MV-4-11 (cell line): ENCODE data around the gene BACH2.
A peak's percentile ranks its signal among the peaks of the same experiment; 100 is the strongest.
"Not testable (repeated sequence)": the region's sequence is repeated elsewhere in the genome, so short reads cannot be mapped to it uniquely, and the experiment has no call there.

Experiments
- DNase-seq: peaks from one replicate; lab custom pipeline; 2025; lab: John Stamatoyannopoulos, UW

BACH2 gene

DNA sequence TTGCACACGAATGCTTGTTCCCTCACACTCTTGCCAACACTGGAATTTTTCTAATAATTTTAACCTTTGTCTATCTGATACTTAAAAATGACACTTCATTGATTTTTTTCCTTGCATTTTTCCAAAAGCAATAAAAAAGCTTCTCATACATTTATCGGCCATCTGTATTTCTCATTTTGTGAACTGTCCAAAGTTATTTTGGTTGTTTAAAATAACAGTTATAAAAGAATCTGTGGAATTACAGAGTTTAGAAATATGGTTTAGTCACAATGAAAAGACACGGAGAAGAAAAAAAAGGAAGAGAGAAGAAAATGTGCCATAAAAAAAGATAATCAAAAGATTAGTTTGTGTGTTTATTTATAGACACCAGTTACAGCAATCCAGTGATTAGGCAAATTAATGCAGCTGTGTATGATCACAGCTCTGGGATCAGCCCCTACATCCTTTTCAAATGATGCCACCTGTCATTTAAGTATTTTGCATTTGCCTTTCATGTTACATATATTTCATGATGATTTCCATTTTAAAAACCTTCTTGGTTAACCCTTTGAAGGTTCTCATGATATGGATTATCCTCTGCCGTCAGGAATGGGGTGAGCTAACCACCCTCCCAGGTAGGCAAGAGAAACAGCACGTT, 171.7 kb downstream of the BACH2 start:
- peak; percentile 26 for DNase-seq

DNA sequence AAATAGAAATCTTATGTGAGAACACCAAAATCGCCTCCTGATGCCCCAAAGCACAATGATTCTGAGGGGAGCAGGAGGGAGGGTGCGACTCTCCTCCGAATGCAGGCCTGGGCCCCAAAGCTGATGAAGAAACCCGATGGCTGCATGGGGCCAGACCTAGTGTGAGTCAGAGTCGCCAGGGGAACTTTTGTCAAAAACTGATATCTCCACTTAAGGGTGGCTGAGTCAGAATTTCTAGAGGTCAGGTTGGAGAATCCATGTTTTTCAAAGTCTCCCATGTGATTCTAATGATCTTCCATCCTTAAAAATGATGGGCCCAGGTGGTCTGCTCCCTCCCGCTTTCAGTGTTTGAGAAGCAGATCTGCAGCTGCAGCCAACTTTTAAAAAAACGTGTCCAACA, 172.8 kb downstream of the BACH2 start:
- DNase-seq = peak; percentile 53

DNA sequence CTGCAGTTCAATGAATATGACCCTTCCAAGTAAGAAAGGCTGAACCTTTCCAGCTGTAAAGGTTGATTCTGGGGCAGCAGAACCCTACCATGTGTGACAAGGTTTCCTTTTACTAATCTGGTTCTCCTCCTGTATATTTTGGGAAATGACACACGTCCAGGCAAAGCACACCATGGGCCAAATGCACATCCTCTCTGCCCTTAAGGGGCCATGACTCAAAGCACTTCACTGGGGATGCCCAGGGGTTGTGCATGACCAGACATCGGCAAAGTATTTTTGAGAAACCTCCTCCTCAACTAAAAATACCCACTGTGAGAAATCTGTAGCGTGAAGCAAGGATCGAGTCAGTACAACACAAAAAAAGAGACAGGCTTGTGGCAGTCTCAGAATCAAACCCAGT, 174.7 kb downstream of the BACH2 start:
- DNase-seq = no peak

DNA sequence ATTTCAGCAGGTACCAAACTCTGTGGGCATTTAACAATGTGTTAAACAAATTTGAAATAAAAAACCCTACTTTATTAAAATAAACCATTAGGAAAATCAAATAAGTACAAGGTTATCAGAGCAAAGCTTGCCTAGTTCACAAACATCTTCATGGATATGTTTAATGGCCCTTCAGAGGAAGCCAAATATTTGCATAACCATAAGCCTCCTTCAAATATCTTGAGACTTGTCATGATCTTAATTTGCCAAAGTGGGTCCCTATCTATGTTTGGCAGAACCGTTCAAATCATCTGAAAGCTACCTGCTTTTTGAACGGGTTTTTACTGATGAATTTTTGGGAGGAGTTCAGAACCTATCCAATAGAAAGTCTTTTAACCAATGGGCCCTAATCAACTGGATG, 176.3 kb downstream of the BACH2 start:
- DNase-seq = no peak

DNA sequence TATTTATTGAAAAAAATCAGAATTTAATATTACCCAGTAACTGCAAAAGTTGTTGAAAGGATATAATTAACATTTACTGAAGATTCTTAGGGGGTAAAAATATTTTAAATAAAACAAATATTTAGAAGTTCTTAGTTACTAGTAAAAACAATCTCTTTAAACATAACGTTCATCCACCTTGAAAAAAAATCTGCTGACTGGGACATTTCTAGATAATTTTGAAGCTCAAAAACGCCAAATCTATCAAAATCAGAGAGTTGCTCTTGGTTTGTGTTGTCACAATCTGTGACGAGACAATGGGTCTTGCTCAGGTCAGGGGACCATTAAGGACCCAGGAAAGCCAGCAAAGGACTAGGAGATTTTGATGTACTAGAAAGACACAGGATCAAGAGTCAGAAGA, 177.0 kb downstream of the BACH2 start:
- DNase-seq = no peak

DNA sequence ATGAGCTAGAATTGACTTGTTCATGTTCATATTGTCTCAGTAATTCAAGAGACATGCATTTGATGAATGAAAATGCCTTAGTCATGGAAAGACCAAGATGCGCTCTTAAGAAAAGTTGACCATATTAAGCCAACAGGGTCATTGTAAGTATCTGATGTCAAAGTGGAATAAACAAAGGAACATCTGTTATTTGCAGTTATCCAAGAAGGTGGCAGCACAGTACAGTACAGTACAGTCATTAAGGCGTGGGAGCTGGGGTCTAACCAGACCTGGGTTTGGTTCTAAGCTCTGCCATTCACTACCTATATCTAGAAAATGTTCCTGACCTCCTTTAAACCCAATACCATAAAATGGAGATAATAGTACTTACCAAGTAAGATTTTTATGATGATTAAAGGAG, 178.1 kb downstream of the BACH2 start:
- no peak for DNase-seq

DNA sequence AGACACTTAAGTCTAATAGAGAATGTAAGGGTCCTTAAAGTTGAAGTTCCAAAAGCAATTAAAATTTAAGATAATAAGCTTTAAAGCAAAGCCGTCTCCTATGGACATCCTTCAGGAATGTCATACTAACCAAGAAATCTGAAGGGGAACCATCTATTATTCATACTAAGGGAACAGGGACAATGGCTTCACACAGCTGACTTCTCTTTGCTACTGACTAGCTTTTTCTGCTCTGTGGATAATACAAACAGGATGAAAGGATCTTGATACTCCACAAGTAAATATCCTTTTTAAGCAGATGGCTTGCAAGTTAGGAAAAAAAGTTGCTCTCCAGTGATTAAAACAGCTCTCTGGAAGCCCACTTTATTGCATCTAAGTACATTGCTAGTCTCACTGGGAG, 178.6 kb downstream of the BACH2 start:
- no peak for DNase-seq

DNA sequence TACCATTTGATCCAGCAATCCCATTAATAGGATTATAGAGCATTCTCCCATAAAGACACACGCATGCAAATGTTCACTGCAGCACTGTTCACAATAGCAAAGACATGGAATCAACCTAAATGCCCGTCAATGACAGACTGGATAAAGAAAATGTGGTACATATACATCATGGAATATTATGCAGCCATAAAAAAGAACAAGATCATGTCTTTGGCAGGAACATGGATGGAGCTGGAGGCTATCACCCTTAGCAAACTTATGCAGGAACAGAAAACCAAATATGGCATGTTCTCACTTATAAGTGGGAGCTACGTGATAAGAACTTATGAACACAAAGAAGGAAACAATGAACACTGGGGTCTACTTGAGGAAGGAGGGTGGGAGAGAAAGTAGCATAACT, 180.5 kb downstream of the BACH2 start:
- DNase-seq = not testable (repeated sequence)

DNA sequence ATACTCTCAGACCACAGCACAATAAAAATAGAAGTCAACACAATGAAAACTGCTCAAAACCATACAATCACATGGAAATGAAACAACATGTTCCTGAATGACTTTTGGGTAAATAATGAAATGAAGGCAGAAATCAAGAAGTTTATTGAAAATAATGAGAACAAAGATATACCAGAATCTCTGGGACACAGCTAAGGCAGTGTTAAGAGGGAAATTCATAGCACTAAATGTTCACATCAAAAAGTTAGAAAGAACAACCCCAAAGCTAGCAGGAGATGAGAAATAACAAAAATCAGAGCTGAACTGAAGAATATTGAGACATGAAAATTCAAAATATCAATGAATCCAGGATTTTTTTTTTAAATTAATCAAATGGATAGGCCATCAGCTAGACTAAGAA, 183.3 kb downstream of the BACH2 start:
- no peak for DNase-seq

DNA sequence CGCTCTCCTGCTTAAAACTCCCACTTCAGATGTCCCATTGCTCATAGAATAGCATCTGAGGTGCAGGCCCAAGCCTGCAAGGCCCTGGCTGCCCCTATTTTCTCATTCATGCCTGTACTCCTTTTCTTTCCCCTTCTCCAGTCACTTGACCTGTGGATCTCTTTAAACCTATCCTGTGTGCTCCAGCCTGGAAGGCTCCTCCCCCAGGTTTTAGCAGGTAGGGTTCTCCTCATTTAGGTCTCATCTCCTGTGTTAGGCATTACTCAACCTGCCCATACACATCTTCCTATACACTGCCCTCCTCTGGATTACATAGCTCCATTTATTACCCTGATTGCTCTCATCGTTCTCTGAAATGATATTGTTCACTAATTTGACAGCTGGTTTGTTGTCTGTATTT, 185.3 kb downstream of the BACH2 start:
- DNase-seq = no peak

DNA sequence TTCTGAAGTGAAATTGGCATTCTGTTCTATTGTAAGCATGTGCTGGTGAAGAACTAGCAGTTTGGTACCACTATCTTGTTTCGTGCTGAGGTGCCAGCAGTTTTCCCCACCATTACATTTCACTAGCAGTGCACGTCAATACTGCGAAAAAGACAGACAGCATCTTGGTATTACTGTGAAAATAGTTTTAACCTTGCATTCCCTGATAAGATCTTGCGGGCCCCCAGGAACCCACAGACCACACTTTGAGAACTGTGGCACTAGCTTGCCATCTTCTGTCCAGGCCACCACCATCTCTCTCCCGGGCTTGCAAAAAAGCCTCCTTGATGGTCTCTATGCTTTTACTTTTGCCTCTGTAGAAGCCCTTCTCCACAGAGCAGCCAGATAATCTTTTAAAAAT, 185.7 kb downstream of the BACH2 start:
- DNase-seq = no peak

DNA sequence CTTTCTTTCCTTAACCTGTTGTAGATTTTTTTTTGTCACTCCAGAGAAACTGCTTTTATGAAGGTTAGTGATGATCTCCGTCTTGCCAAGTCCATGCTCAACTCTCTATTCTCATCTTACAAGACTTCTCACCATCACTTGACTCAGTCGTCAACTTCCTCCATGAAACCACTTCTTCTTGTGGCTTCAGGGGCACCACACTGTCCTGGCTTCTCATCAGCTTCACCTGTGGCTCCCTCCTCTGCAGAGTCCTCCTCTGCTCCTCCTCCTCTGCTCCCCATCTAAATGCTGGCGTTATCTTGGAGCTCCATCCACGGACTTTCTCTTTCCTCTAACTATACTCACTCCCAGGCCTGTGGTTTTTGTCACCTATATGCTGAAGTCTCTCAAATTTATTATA, 187.5 kb downstream of the BACH2 start:
- peak; percentile 28 for DNase-seq

DNA sequence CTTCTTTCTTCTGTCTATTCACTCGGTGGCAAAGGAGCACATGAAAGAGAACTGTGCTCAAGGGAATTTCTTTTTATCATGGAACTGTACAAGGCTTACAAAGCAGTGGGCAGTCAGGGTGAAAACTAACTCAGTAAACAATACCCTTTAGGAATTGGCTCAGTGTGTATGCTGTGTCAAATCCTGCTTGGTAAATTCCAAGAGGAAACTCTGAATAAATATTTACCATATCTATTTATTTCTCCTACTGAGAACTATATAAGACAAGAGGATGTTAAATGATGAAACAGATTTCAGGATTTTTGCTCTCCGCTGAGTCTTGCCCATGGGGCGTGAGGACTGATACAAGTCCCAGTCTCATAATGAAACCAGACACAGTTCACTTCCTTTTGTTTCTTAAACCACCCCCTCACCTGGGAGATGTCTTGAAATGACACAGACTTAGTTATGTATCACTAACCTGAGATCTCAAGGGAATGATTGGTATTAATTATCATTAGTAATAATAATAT, 188.8 kb downstream of the BACH2 start:
- peak; percentile 22 for DNase-seq

DNA sequence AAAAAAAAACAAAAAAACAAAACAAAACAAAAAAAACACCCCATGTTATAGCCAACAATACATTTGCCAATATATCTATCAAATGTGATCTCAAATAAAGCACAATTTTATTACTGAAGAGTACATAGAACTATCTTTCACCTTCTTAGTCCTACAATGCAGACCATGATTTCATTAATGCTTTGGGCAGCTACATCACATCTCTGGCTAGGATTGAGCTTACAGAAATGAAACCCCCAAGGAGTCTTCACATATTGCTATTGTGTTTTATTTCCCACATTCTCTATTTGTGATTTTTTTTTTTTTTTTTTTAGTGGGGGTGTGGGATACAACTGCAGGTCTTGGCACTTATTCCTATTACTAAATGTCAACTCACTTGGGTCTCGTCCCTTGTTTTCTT, 189.3 kb downstream of the BACH2 start:
- DNase-seq = no peak

DNA sequence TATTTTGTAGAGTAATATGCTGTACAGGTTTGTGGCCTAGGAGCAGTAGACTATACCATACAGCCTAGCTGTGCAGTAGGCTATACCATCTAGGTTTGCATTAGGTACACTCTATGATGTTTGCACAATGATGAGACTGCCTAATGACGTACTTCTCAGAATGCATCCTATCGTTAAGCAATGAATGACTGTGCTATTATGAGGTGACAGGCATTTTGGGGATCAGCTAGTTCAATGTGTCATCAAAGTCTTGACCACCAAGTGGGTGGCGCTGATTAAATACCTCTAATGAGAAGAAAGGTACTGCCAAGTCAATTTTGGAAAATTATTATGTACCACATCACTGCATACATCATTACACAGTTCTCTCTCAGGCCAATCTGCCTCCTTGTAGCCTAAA, 190.2 kb downstream of the BACH2 start:
- DNase-seq = no peak

DNA sequence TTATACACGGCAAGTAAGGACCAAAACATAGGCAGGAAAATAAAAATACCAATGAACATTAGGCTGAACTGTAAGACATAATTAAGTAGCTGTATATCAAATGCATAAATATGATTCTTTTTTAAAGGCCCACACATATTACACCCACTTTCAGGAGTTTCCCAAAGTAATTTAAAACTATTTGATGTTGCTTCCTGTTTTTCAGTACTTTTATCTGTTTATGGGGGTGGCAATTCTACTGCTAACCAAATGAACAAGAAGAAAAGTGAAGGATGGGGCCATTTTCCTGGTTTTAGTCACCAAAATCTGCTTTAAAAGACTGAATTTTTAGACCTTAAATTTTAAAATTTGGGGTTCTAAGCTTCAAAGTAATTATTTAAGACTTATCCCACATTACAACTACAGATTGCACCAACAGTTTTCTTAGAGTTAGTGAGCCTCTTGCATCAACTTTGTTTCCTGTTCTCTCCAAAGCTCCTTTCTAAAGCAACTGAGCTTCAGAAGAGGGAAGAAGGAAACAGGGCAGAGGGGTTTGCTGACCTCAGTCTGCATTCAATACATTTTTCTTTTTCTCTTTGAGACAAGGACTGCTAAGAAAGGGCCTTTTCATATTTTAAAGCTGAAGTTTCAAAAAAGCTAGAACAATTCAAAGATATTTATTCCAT, 191.0 kb downstream of the BACH2 start:
- peak; percentile 86 for DNase-seq

DNA sequence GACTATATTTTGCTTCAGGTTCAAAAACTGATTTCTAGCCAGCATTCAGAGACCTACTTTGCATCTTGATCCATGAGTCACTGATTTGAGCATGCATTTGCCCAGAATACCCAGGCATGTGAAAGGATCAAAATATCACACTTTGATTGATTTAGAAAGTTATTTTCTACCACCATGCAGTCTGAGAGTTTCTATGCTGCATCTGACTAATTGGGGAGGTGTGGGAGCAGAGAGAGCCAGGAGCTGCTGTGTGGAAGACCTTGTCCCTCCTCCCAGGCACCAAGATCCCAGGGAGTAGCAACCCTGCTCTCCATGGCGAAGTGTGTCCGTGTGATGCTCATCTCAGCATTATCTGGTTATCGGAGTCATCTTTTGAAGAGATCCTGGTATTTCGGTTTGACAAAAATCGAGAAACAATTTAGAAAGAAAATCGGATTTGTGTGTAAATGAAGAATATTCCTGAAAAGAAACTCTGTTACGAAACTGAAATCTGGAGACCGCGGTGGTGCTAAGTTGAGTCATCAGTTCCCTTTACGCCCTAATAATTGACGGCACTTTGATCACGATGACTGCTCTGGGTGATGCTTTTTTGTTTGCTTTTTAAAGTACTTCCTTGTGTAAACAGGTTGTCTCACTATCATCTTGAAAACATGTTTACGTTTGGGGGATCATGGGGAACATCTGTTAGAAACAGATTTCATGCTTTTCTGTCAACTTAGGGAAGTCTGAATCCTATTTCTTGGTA, 193.4 kb downstream of the BACH2 start:
- peak; percentile 69 for DNase-seq

DNA sequence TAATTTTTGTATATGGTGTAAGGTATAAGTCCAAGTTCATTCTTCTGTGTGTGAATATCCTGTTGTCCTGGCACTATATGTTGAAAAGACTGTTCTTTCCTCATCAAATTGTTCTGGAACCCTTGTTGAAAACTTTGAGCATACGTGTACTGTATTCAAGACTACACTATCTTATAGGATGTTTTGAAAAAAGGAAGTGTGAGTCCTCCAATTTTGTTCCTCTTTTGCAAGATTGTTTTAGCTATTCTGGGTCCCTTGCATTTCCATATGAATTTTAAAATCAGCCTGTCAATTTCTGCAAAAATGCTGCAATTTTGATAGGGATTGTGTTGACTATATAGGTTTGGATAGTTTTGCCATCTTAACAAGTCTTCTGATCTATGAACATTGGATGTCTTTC, 195.2 kb downstream of the BACH2 start:
- peak; percentile 83 for DNase-seq

DNA sequence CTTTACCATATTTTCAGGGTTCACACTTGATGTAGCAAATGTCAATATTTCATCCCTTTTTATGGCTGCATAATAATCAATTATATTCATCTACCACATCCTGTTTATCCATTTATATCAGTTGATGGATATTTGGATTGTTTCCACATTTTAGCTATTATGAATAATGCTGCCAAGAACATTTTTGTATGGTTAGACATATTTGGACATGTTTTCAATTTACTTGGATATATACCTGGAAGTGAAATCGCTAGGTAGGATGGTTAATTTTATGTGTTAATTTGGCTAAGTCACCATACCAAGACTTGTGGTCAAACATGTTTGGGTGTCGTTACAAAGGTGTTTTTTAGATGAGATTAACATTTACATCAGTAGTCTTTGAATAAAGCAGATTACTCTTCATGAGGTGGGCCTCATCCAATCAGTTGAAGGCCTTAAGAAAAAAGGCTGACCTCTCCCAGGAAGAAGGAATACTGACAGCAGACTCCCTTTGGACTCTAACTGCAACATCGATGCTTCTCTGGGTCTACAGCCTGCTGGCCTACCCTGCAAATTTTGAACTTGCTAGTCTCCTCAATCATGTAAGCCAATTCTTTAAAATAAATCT, 196.5 kb downstream of the BACH2 start:
- no peak for DNase-seq

DNA sequence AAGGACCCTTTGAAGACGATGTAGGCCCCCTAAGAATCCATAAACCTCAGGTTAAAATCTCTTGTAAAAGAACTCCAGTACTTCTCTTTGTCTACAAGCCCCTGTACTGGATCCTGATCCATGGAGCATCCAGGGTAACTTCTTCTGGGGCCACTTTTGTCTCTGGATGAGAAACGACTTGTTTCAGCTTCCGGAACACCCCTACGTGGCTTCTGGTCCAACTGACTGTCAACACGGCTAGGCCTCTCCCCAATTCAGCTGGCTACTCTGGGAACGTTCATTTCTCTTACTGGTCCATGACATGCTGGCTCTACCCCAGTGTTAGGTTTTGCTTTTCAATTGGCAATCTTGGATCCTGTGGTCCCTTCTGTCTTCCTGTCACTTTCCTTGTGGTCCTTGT, 198.0 kb downstream of the BACH2 start:
- no peak for DNase-seq

DNA sequence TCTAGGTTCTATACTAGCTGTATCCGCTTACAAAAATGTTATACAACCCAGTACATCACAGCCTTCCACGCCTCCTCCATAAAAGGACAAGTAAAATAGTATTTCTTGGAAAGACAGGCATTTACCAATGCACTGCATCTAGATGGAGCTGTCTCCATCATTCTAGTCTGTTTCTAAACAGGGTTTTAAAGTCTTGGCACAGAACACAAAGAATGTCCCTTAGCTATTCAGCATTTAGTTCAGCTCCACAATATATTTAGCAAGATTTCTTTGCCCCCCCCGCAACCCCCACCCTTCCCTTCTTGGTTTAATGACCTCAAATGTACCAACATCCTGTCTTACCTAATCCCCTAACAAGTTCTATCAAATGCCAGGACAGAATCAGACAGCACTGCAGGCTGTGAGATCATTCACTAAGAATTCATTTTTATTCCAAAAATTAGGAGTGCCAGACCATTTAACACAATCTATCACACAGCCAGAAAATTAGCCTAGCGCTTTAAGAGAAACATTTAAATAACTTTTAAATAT, 198.6 kb downstream of the BACH2 start:
- DNase-seq = peak; percentile 76

DNA sequence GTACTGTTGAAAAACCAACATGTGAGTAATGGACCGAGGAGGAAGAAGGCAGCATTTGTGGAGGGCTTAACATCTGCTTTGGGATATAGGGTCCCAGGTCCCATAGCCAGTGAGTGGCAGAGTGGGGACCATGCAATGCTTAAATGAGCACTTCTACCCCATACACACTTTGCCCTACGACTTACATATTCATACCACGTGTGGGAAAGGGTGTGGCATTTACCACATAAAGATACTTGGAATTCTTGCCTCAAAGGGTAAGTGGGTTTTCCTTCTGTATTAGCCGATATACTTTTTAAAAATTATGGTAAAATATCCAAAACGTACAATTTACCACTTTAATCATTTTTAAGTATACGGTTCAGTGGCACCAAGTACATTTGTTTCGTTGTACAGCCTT, 199.3 kb downstream of the BACH2 start:
- no peak for DNase-seq

DNA sequence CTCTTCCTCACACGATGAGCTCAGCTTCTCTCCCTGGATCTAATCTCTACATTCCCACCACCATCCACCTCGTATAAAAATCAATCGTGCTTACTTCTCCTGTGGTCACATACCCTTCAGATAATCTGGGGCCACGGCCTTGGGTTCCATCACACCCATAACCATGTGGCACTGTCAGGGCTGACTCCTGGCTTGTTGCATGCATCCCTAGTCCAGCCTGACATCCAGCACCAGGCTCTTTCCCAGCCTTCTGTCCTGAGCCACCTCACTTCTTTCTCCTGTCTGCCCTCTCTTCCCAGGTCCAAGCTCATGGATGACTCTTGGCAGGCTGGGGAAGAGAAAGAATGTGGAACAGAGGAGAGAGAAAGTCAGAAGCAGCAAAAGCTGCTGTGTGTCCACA, 199.8 kb downstream of the BACH2 start:
- DNase-seq = no peak
